Astrocyte of the spinal cord (primary cell): Measurements from ENCODE around the gene CCDC158.
A peak's percentile ranks its signal among the peaks of the same experiment; 100 is the strongest.
"Not testable (repeated sequence)": the region's sequence is repeated elsewhere in the genome, so short reads cannot be mapped to it uniquely, and the experiment has no call there.

Experiments used
- DNase-seq: peaks from one replicate; pipeline ENCODE4 v3.0.0; 2011; ENCODE audit warnings: low read depth, low spot score
- H3K4me3 ChIP-seq: 2 replicates; pipeline ENCODE4 v1.5.1; 2011; ENCODE audit warnings: low read depth, mild to moderate bottlenecking, low read length, moderate library complexity
- in situ Hi-C: cut with HindIII; loops from 2 replicates; pipeline ENCODE4 v1.10.0; 2017; ENCODE audit warnings: low sequenced_read_pairs
- TF ChIP-seq, protein P1 (sequence below): IDR thresholded peaks from 2 replicates; pipeline ENCODE4 v1.5.1; 2012; ENCODE audit warnings: low read depth, mild to moderate bottlenecking, low read length, inconsistent platforms

Gene CCDC158

DNA sequence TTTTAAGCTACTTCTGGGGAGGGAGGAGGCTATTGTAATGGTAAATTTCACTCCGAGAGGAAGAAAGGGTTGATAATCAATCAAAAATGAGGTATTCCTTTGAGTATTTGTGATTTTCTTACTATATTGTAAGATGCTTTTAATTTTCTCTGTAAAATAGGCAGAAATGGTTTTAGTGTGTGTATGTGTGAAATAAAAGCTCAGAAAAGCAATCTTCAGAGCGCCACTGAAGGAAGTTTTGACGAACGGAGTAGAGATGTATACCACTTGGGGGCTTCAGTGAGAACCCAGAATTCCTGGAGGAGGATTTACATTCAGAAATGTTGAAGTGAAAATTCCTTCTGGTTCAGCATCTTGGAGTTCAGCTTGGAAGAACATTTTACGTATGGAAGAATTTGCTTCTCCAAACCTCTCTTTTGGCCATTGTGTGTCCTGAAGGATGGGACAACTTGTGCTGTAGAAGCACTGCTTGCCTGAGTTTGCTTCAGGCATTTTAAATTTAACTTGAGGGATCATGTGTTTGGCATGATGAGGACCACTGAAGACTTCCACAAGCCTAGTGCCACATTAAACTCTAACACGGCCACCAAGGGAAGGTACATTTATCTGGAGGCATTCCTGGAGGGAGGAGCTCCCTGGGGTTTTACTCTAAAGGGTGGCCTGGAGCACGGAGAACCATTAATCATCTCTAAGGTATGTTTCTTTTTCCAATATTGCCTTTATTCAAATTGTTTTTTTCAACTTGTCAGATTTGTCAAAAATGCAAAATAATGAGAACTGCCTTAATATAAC is 14.8 kb upstream of the CCDC158 start:
- in situ Hi-C loops: no loop called here
- peak overlapping the region; percentile 32 for H3K4me3 ChIP-seq
- TF ChIP-seq, protein P1, sequence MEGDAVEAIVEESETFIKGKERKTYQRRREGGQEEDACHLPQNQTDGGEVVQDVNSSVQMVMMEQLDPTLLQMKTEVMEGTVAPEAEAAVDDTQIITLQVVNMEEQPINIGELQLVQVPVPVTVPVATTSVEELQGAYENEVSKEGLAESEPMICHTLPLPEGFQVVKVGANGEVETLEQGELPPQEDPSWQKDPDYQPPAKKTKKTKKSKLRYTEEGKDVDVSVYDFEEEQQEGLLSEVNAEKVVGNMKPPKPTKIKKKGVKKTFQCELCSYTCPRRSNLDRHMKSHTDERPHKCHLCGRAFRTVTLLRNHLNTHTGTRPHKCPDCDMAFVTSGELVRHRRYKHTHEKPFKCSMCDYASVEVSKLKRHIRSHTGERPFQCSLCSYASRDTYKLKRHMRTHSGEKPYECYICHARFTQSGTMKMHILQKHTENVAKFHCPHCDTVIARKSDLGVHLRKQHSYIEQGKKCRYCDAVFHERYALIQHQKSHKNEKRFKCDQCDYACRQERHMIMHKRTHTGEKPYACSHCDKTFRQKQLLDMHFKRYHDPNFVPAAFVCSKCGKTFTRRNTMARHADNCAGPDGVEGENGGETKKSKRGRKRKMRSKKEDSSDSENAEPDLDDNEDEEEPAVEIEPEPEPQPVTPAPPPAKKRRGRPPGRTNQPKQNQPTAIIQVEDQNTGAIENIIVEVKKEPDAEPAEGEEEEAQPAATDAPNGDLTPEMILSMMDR: peak; percentile 21
- DNase-seq: peak; percentile 49

DNA sequence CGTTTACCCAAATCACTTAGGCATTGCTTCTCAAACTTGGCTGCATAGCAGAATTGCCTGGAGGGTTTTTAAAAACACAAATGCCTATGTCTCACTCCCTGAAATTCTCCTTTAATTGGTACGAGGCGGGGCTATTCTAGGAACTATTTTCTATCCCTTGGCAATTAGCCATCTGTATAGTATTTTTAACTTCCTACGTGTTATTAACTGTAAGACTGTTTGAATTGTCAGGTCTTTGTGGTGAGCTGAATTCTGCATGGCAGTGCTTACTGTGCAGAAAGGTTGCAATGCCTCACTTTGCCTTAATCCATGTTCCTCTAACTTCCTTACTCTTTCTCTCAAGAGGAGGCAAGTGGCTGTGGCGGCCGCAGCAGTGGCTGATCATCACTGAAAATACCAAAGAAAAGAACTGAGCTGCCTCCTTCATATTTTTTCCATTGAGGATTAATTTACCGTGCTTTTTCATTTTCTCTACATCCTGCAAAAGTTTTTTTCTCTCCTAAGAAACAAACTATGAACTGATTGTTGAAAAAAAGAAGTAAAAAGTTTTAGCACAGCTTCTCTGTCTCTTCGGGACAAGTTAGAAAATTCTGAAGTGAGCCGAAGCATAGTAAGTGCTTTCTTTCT is 14.1 kb upstream of the CCDC158 start, which contains the start of gene SHROOM3:
SHROOM3 (plus strand) TSS at position 329 of the 627 bp plus-strand sequence. CDS start 824 bp downstream, outside the sequence.
- in situ Hi-C loops: no loop called here
- peak within 1 kb of the TSS; percentile 32 for H3K4me3 ChIP-seq
- TF ChIP-seq, protein P1: no peak
- DNase-seq: peak; percentile 51

DNA sequence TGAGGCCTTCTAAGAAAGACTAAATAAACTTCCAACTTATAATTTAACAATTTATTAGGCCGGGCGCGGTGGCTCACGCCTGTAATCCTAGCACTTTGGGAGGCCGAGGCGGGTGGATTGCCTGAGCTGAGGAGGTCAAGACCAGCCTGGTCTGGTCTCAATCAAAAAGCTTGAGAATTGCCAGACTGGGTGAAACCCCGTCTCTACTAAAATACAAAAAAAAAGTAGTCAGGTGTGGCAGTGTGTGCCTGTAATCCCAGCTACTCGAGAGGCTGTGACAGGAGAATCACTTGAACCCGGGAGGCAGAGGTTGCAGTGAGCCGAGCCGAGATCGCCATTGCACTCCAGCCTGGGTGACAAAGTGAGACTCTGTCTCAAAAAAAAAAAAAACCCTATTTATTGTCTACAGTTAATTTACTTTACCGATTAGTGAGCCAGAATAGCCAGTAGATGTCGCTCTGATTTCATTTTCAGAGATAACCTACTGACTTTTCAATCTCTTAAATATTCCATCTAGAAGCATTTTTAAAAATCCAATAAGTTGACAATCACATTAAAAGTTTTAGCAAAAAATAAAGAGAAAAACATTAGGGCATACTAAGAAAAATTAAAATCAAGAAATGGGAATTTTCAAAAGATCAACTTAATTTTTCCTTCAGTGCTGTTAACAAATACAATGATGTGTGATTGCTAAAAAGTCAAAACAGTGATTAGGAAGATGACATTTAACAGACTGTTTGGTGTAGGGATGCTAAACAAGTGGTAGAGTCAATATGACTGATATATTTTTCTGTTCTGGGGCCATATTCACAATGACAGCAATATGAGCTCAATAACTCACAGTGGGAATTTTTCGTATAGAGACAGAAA is 9.8 kb upstream of the CCDC158 start:
- no peak overlapping the region for H3K4me3 ChIP-seq
- in situ Hi-C loops: no loop called here
- TF ChIP-seq, protein P1: peak; percentile 63
- DNase-seq: peak; percentile 67

DNA sequence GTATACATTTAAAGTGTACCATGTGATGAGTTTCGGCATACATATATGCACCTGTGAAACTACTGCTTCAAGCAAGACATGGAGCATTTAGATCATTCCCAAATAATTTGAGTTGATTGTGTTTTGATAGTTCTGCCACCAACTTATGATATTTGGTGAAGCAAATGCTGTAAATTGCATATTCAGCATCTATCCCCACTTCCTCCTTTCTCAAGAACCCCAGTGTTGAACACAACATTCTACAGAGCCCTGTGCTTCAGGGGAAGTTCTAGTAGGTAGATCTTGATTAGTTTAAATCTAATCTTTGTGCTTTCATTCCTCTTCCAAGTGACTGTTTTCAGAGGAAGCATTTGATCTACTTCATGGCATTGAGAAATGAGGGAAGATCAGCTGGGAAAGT is 8.7 kb upstream of the CCDC158 start:
- no peak for DNase-seq
- in situ Hi-C loops: no loop called here
- TF ChIP-seq, protein P1: no peak
- no peak overlapping the region for H3K4me3 ChIP-seq

DNA sequence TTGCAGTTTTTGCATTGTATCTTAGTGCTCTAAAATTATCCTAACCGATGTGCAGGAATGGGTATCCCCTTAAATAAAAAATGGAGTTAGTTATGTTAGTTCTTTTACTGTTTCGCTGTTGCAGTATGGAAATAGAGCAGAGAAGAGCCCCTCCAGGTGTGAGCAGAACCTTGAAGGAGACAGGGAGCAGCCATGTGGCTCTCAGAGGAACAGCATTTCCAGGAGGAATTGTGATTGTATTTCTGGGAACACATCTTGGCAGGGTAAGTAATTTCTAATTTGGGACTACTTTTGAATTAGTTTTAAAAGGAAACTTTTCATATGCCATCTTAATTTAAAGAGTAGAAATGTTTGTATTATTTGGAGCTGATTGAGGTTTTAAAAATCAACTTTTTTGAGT is 5.3 kb upstream of the CCDC158 start:
- in situ Hi-C loops: no loop called here
- TF ChIP-seq, protein P1: peak; percentile 23
- DNase-seq: no peak
- no peak overlapping the region for H3K4me3 ChIP-seq

DNA sequence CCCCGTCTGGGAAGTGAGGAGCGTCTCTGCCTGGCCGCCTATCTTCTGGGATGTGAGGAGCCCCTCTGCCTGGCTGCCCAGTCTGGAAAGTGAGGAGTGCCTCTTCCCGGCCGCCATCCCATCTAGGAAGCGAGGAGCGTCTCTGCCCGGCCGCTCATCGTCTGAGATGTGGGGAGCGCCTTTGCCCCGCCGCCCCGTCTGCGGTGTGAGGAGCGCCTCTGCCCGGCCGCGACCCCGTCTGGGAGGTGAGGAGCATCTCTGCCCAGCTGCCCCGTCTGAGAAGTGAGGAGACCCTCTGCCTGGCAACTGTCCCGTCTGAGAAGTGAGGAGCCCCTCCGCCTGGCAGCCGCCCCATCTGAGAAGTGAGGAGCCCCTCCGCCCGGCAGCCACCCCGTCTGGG is 2.2 kb upstream of the CCDC158 start:
- DNase-seq, in situ Hi-C loops, H3K4me3 ChIP-seq: not testable (repeated sequence)
